ENCODE data around the gene THSD4. TPM values are rescaled to one million over a fixed set of nuclear protein-coding genes. Genes with fewer than 3 reads are reported as not detected.
A peak's percentile ranks its signal among the peaks of the same experiment; 100 is the strongest.

The THSD4 gene
- total RNA-seq, 1 donor from 2014 or later, result 2.5 TPM

DNA sequence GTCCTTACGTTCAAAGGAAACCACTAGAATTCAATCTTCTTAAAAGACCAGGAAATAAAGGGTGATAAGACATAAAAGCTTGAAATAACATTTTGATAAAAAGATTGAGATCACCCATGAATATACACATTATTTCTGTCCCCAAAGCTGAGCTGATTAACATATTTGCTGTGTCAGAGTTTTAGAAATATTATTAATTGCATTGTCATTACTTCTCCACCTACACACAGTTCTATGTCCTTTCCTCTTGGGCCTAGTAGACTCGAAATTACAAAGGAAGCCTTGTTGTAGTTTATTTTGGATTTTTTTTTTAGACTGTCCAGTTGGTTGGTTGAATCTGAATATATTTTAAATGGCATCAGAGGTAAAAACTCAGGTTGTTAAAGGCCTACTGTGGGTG, 614.0 kb downstream of the THSD4 start:
- H4K20me1 ChIP-seq (ENCODE audit: insufficient read depth, low read length), result no peaks in the 10 kb centered on the region
- no peak overlapping the region for H2AFZ ChIP-seq (ENCODE audit: low read depth, low read length)
- no peak overlapping the region for H3K4me3 Mint-ChIP-seq (ENCODE audit: unreplicated experiment)
- H3K4me3 ChIP-seq (ENCODE audit: insufficient read depth, low read depth, low read length), result no peak overlapping the region
- DNase-seq (ENCODE audit: low read depth) (no peak), FAIRE-seq (no peak)
- H3K4me2 ChIP-seq (ENCODE audit: low read length), result no peak overlapping the region
- no peaks in the 10 kb centered on the region for H3K4me1 Mint-ChIP-seq (ENCODE audit: low read depth, unreplicated experiment)
- no peaks in the 10 kb centered on the region for H3K79me2 ChIP-seq (ENCODE audit: insufficient read depth, low read length)
- no peaks in the 10 kb centered on the region for H3K9me3 Mint-ChIP-seq (ENCODE audit: unreplicated experiment)
- peaks cover 5% of the 10 kb centered on the region for H3K27me3 Mint-ChIP-seq (ENCODE audit: low read depth, unreplicated experiment)
- no peaks in the 10 kb centered on the region for H3K27me3 ChIP-seq (ENCODE audit: insufficient read depth, low read length)
- no peaks in the 10 kb centered on the region for H3K36me3 Mint-ChIP-seq (ENCODE audit: low read depth, unreplicated experiment)
- H3K27ac Mint-ChIP-seq (ENCODE audit: unreplicated experiment), result no peak overlapping the region
- no peak overlapping the region for H3K9ac ChIP-seq (ENCODE audit: low read length)
- no peak overlapping the region for H3K27ac ChIP-seq (ENCODE audit: low read depth, low read length)
- no peaks in the 10 kb centered on the region for H3K9me3 ChIP-seq (ENCODE audit: insufficient read depth, low read depth, low read length)
- H3K36me3 ChIP-seq (ENCODE audit: insufficient read depth, low read length), result no peaks in the 10 kb centered on the region
- TF ChIP-seq EZH2 (IDR thresholded peaks at IDR 0.05; ENCODE audit: insufficient read depth, low read length), result no peak
- TF ChIP-seq, protein P1, sequence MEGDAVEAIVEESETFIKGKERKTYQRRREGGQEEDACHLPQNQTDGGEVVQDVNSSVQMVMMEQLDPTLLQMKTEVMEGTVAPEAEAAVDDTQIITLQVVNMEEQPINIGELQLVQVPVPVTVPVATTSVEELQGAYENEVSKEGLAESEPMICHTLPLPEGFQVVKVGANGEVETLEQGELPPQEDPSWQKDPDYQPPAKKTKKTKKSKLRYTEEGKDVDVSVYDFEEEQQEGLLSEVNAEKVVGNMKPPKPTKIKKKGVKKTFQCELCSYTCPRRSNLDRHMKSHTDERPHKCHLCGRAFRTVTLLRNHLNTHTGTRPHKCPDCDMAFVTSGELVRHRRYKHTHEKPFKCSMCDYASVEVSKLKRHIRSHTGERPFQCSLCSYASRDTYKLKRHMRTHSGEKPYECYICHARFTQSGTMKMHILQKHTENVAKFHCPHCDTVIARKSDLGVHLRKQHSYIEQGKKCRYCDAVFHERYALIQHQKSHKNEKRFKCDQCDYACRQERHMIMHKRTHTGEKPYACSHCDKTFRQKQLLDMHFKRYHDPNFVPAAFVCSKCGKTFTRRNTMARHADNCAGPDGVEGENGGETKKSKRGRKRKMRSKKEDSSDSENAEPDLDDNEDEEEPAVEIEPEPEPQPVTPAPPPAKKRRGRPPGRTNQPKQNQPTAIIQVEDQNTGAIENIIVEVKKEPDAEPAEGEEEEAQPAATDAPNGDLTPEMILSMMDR (IDR thresholded peaks at IDR 0.05; ENCODE audit: insufficient read depth, low read depth, low read length), result no peak
- H3K4me1 ChIP-seq (ENCODE audit: insufficient read depth, low read length), result no peaks in the 10 kb centered on the region

DNA sequence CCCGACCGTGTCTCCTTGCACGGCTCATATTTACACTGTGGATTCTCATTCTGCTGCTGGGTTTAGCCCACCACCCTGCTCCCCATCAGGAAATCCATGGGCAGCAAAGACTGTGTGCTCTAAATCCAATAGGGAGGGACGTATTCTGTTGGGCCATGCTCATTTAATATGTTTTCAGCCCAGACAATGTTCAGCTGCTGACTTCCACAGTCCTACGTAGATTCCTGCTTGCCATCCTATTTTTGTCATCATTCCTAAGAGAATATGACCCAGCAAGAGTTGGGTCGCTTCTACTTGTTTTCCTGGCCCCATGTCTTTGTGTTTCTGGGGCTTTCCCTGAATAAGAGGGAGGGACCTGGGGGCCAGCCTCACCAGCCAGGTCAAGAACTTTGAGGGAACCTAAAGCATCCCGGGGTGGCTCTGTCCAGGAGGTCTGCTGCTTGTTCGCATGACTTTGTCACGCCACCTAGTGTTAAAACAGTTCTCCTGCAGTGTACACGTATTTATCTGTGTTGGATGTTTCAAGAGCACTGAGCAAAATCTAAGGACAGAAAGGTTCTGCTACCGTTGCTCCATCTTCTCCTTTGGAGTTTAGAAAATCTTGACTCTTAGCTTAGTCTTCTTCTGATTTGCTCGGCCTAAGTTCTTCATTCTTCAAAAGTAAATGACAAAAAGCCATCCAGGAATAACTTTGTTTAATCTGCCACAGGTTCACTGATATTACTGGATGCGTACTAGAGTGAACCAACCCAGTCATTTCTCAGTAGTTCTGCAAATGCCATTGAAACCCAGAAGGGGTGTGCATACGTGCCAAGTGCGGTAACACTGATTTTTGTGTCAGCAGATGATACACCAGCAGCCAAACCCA, 615.2 kb downstream of the THSD4 start:
- H3K27ac ChIP-seq (ENCODE audit: low read depth, low read length), result no peak overlapping the region
- Mint-ChIP-seq H3K27me3 (ENCODE audit: low read depth, unreplicated experiment) (peaks cover 2% of the 10 kb centered on the region), H3K27ac (ENCODE audit: unreplicated experiment) (no peak overlapping the region), H3K4me3 (ENCODE audit: unreplicated experiment) (no peak overlapping the region), H3K4me1 (ENCODE audit: low read depth, unreplicated experiment) (no peaks in the 10 kb centered on the region), H3K36me3 (ENCODE audit: low read depth, unreplicated experiment) (no peaks in the 10 kb centered on the region), H3K9me3 (ENCODE audit: unreplicated experiment) (no peaks in the 10 kb centered on the region)
- no peak overlapping the region for H3K4me2 ChIP-seq (ENCODE audit: low read length)
- H4K20me1 ChIP-seq (ENCODE audit: insufficient read depth, low read length), result no peaks in the 10 kb centered on the region
- peak; percentile 48 for DNase-seq (ENCODE audit: low read depth)
- no peak overlapping the region for H3K9ac ChIP-seq (ENCODE audit: low read length)
- H3K36me3 ChIP-seq (ENCODE audit: insufficient read depth, low read length), result no peaks in the 10 kb centered on the region
- FAIRE-seq, result peak; percentile 87
- H3K27me3 ChIP-seq (ENCODE audit: insufficient read depth, low read length), result no peaks in the 10 kb centered on the region
- no peak for TF ChIP-seq EZH2 (IDR thresholded peaks at IDR 0.05; ENCODE audit: insufficient read depth, low read length)
- TF ChIP-seq, protein P1 (IDR thresholded peaks at IDR 0.05; ENCODE audit: insufficient read depth, low read depth, low read length), result peak; percentile 77
- no peaks in the 10 kb centered on the region for H3K79me2 ChIP-seq (ENCODE audit: insufficient read depth, low read length)
- no peaks in the 10 kb centered on the region for H3K9me3 ChIP-seq (ENCODE audit: insufficient read depth, low read depth, low read length)
- no peak overlapping the region for H3K4me3 ChIP-seq (ENCODE audit: insufficient read depth, low read depth, low read length)
- H3K4me1 ChIP-seq (ENCODE audit: insufficient read depth, low read length), result no peaks in the 10 kb centered on the region
- H2AFZ ChIP-seq (ENCODE audit: low read depth, low read length), result no peak overlapping the region

DNA sequence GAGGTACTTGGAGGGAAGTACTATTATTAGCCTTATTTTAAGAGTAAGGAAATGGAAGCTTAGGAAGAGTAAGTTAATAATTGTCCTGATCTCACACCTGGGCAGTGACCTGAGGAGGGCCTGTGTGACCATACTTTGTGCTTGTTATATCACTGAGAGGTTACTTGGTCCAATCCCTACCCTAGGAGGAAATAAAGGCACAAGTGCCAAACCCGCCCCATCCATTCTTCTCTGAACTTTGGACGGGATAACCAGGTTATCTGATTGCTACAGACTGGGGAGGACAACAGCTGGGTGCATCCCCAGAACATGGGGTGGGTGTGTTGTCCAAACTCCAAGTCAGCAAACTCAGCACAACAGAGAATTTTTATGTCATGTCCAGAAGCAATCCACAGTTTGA, 617.4 kb downstream of the THSD4 start:
- Histone ChIP-seq H3K4me3 (ENCODE audit: insufficient read depth, low read depth, low read length) (no peak overlapping the region), H3K9me3 (ENCODE audit: insufficient read depth, low read depth, low read length) (no peaks in the 10 kb centered on the region), H2AFZ (ENCODE audit: low read depth, low read length) (no peak overlapping the region), H3K4me1 (ENCODE audit: insufficient read depth, low read length) (no peaks in the 10 kb centered on the region), H3K27ac (ENCODE audit: low read depth, low read length) (no peak overlapping the region), H3K9ac (ENCODE audit: low read length) (no peak overlapping the region), H3K27me3 (ENCODE audit: insufficient read depth, low read length) (peaks cover 2% of the 10 kb centered on the region), H3K79me2 (ENCODE audit: insufficient read depth, low read length) (no peaks in the 10 kb centered on the region), H3K4me2 (ENCODE audit: low read length) (no peak overlapping the region), H4K20me1 (ENCODE audit: insufficient read depth, low read length) (no peaks in the 10 kb centered on the region), H3K36me3 (ENCODE audit: insufficient read depth, low read length) (no peaks in the 10 kb centered on the region)
- no peak overlapping the region for H3K27ac Mint-ChIP-seq (ENCODE audit: unreplicated experiment)
- peaks cover 2% of the 10 kb centered on the region for H3K27me3 Mint-ChIP-seq (ENCODE audit: low read depth, unreplicated experiment)
- H3K9me3 Mint-ChIP-seq (ENCODE audit: unreplicated experiment), result no peaks in the 10 kb centered on the region
- no peaks in the 10 kb centered on the region for H3K36me3 Mint-ChIP-seq (ENCODE audit: low read depth, unreplicated experiment)
- FAIRE-seq (no peak), DNase-seq (ENCODE audit: low read depth) (no peak)
- H3K4me1 Mint-ChIP-seq (ENCODE audit: low read depth, unreplicated experiment), result no peaks in the 10 kb centered on the region
- no peak overlapping the region for H3K4me3 Mint-ChIP-seq (ENCODE audit: unreplicated experiment)
- TF ChIP-seq, protein P1 (IDR thresholded peaks at IDR 0.05; ENCODE audit: insufficient read depth, low read depth, low read length), result no peak
- TF ChIP-seq EZH2 (IDR thresholded peaks at IDR 0.05; ENCODE audit: insufficient read depth, low read length), result no peak
